Measurements from ENCODE around the gene SNED1.
A peak's percentile ranks its signal among the peaks of the same experiment; 100 is the strongest.
"Not testable (repeated sequence)": the region's sequence is repeated elsewhere in the genome, so short reads cannot be mapped to it uniquely, and the experiment has no call there.

Gene SNED1

DNA sequence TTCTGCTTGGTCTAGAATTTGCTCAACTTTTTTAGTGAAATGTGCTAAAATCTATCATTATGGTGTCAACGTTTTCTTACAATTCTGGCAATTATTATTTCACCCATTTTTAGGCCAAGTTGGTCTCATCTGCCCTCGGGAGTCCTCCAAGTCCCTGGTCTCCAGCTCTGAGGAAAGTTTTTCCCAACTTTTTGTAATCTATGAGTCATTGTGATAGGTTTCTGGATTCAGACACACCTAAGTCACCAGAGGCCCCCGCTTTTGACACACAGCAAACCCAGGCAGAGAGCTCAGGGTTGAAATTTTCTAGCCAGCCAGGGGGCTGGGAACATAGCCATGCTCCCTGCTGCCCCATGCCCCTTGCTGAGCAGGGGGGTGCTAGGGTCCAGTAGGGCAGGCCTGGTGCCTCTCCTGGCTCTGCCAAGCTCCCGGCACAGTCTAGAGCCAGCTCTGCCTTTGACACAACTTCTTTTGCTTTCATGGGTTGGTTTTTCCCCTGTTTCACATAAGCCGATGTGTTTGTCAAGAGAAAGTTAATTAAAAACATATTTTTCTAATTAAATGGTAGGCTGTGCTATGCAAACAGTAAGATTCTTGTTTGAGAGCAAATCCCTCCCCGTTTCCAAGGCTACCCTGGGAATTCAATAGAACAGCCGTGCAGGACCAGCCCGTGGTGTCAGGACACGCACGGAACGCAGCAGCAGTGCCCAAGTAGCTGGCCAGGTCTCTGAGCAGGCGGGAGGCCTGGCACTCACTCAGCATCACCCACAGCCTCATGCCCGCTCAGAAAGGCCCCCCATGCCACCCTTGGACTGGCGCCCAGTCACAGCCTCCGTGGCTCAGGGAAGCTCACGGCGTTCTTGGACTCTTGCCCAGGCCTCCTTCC is 25.5 kb upstream of the SNED1 start:
- DNase-seq, result no peak

DNA sequence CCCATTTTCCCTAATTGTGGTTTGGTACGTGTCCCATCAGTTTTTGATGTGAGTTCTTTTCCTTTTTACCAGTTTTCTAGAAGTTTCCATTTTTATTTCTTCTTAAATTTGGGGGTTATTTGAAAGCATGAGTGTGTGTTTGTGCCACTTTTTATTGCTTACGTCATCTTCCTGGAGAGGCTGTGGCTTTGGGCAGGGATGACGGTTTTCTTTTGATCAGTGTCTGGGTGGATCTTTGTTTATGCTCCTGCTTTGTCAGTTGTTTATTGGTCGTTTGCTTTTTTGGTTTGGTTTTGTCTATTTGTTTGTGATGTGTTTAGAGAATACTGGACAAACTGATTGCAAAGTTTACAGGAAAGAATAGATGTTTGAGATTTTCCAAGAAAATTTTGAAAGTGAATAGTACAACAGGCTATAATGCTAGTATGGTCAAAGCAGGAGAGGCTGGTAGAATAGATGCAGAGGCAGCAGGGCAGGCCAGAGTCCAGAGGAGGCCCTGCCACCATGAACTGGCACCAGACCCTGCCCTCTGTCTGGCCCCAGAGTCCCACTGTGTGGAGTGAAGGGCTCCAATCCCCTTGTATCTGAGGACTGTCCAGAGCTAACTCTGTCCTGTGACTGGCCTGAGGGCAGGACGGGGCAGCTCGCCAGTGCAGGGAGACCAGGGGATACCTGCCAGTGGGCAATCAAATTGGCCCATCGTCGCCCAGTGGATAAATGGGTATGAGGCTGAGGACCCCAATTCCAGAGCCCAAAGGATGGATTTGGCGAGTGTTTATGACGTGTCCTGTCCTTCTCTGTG is 23.4 kb upstream of the SNED1 start:
- DNase-seq, result no peak

DNA sequence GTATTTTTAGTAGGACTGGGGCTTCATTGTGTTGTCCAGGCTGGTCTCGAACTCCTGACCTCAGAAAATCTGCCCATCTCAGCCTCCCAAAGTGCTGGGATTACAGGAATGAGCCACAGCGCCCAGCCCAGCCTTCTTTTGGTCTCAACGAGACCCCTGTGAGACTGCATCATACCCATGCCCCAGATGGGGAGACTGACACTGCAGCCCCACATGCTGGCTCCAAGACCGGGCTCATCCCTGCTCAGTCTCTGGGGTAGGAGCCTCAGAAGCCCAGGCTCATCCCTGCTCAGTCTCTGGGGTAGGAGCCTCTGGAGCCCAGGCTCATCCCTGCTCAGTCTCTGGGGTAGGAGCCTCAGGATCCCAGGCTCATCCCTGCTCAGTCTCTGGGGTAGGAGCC is 22.5 kb upstream of the SNED1 start:
- not testable (repeated sequence) for DNase-seq

DNA sequence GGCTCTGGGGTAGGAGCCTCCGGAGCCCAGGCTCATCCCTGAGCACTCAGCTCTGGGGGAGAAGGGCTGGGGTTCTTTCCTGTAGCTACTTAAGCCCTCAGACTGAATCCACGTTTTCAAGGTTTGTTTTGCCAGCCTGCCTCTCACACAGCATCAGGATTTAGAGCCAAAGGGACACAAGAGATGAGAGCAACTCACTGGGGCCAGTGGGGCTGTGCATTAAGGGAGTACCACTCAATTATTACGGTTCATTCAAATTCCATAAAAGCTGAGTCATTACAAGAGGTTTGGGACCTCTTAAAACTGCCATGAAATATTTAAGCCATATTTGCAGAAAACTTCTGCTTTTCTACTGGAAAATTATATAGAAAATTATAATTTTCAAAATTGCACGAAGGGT is 17.1 kb upstream of the SNED1 start:
- no peak for DNase-seq

DNA sequence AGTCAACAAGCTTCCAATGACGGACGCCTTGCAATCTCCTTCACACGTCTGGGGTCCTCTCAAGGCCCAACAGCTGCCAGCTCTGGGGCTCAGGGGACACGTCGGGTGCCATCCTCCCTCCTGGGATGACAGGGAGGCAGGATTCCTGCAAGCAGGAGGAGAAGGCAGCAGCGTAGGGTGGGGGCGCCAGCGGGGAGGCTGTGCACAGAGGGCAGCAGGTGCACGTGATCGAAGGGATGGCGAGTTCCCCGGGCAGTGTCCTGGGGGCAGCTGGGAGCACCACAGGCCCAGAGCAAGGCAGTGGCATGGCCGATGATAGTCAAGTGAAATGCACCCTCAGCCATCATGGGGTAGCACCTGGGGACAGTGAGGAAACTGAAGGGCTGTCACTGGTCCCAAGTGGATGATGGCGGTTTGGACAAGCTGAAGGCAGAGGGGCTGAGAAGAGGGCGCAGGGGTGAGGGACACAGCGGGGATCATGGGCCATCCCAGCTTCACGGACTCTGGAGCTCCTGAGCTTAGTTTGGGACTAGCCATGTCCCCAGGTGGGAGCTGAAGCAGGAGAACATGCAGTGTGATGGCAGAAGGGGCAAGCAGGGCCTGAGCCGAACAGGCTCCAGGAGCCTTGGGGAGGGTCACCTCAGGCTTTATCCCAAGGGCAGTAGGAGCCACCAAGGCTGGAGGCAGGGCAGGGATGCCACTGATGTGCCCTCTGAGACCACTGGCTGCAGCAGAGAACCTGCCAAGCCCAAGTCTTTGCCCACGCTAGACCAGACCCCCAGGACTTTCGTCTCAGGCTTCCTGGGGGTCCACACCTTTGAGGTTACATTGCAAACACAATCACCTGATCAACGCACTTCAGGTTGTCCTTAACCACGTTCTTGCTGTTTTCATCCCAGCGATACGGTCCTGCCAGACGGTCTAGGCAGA is 16.3 kb upstream of the SNED1 start:
- no peak for DNase-seq

DNA sequence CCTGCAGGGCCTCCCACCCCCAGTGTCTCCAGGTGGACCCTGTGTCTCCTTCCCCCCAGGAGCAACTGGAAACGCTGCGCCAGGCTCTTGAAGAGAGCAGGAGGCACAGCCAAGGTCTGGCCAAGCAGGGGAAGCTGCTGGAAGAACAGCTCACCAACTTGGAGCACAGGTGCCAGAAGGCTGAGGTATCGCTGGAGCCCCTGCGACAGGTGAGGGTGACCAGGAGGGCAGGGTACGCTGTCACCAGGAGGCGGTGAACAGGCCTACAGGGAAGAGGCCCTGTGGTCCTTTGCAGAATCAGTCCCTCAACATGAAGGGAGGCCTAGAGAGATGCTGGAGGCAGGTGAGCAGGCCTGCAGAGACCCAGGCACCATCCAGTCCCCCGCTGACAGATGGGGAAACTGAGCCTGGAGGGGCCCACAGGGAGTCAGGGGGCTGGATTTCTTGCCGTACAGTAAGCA is 15.6 kb upstream of the SNED1 start:
- no peak for DNase-seq

DNA sequence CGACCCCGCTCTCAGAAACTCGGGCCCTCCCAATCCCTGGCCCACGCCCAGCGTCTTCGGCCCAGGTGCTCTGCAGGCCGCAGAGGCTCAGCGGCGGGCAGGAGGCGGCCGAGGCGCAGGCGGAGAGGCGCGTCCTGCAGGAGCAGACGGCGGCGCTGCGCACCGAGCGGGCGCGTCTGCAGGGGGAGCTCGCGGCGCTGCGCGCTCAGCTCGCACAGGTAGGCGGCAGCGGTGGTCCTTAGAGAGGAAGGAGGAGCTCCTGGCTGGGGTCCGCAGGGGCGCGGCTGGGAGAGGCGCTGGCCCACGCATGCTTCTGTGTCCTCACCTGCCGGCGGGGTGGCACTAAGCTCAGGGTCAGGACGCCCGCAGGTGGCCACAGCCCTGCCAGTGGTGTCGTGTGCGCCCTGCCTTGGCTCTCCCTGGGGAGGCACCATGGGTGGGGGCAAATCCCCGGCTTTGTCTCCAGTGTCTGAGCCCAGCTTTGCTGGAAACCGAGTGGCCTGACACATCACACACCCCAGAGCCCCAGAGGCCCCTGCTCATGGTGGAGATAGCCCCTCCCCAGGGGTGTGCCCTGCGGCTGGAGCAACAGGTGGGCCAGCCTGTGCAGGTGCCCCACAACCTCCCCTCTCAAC is 14.9 kb upstream of the SNED1 start:
- peak; percentile 51 for DNase-seq

DNA sequence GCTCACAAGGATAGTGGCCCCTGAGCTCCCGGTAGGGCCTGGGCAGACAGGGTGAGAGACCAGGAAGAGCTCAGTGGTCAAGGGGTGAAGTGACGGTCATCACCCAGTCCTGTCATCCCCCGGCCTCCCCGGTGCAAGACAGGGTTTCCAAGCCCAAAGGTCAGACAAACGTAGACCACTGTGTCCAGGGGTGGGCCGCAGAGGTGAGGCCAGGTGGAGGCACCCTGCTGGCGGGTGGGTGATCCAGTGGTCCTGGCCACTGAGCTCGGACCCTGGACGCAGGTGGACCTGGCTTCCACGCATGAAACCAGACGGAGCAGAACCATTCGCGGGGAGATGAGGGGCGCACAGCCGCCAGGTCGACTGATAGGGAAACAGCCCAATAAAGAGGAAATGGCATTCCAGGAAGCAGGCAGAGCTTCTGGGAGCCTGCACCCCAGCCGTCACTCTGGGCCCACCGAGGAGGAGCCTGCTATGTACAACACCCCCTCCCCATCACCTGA is 14.4 kb upstream of the SNED1 start:
- no peak for DNase-seq

DNA sequence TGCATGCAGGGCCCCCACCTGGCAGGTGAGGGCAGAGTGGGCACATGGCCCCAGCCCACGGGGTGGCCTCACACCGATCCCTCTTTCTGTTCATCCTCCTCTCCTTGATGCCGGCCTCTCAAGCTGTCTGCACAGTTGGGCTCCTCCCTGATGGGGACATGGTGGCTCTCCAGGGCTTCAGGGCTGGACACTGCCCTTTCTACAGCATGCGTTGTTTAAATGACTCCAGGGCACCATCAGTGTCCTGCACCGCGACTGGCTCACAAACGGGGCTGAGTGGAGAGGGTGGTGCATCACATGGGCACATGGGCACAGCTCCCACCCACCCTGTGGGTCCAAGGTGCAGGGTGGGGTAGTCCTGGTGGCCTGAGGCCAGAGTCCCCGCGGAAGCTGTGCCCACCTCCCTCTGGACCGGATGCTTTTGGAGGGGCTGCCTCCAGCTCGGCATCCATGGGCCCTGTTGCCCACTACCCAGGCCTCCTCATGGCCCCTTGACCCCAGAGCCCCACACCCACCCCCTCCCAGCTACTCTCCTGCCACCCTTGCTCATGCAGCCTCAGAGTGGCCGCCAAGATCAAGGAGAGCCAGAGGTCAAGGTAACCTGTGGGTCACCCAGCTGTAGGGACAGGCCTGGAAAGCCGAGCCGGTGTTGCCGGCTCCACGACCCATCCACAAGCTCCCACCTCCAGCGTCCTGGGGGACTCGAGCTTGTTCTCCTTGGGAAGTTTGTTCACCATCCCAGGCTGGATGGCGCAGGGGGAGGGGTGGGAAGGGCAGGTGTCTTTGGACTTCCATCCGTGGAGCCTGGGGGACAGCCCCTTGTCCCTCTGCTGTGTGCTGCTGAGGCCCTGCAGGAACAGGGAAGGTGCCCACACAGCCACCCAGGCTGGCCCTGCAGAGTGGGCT is 12.3 kb upstream of the SNED1 start:
- DNase-seq, result no peak

DNA sequence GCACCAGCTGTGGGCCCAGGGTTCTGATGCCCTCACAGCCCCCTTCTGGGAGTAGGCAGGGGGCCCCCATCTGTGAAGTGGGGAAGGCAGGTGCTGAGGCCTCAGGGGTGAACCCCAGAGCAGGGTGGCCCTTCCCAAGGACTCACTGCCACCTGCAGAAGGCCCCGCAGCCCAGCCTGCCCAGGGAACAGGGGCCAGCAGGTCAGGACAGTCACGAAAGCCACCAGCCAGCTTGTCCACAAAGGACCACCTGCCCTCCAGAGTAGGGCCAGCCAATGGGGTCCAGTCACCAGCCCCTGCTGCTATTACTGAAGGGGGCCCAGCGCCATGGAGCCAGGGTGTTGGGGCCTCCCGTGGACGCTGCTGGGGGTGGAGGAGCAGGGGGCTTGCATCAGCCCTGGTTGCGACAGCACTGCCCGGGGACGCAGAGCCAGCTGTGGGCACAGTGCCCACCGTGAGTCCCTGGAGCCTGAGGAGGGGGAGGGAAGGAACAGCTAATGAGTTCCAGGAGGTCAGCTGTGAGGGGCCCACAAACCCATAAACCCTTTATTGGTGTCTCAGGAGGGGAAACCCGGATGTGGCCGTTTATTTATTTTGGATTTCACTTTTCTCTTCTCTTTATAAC is 11.5 kb upstream of the SNED1 start:
- DNase-seq, result no peak

DNA sequence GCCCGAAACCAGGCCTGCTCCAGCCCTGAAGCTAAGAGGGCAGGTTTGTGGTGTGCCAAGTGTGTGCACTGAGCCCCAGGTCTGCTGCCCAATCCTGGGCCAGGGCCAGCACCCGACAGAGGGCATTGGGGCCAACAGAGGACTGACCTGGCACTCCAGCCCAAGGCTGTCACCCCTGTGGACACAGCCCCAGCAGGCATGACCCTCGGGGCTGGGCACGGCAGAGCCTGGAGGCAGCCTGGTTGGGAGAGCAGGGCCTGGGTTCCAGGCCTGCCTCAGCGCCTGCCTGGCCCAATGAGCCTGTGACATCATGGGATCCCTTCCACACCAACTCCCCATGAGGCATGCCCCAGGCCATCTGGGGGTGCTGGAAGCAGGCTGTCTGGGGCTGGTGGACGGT is 10.8 kb upstream of the SNED1 start:
- DNase-seq, result no peak

DNA sequence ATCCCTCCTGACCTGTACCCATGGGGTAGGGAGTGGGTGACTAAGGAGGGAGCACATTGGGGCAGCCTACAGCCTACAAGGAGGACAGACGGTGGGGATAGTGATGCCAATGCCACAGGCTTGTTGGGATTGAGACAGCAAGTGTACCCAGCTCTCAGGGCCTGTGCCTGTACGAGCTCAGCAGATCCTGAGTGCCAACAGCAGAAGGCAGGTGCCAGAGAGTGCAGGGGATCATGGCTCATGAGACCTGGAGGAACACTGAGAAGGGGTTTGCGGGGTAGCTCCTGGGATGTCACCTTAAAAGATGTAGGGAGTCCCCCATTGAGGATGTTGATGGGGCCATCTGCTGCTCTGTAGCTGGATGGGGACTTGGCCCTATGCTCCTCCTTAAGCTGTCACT is 10.3 kb upstream of the SNED1 start:
- no peak for DNase-seq

DNA sequence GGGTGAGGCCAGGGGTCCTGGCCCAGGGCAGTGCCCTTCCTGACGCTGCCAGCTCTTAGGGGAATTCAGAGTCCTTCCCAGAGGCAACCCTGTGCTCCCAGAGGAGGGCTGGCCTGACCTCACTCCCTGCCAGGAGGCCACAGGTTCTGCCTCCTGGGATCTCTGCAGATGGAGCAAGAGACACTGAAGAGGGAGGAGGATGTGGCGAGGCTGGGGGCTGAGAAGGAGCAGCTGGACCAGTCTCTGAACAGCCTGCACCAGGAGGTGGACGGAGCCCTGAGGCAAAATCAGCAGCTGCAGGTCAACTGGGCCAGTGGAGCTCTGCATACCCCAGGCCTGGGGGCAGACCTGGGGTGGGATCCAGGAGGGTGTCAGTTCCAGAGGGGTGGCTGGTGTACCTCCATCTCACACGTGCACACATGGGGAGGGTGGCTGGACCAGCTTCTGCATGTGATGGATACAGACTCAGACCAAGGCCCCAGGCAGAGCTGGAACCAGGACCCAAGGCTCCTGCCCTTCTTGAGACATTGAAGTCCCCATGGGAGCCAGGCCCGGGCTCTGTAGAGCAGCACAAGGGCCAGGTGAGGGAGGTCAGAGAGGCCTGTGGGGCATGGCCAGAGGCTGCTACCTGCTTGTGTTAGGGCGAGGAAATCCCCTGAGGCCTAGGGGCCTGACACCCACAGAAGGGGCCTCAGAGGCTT is 9.7 kb upstream of the SNED1 start:
- no peak for DNase-seq

DNA sequence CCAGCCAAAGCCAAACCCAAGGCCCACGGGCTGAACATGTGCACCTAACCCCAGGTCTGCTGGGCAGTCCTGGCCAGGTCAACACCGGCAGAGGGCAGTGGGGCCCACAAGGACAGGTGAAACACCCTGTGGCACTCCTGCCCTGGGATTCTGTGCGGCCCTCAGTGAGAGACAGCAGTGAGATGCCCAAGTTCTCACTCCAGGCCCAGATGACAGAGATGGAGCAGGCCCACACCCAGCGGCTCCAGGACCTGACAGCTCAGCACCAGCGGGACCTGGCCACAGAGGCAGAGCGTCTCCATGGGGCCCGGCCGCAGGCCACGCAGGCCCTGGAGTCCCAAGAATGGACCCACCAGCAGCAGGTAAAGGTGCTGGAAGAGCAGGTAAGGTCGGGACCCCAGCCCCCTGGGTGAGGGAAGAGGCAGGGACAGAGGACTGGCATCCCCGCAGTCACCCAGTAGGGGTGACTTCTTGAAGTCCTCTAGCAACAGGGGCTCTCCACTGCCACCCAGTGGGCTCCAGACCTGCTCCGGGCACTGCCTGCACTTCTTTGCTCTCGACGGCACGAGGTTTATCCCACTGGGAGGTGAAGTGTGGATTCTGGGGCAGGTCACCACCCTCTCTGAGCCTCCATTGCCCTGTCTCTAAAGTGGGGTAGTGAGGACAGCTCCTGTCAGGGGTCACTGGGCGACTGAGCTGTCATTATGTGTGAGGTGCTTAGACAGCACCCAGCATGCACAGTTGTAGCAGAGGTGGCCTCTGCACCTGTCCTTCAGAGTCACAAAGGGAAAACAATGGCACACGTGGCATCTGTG is 8.8 kb upstream of the SNED1 start:
- DNase-seq, result no peak

DNA sequence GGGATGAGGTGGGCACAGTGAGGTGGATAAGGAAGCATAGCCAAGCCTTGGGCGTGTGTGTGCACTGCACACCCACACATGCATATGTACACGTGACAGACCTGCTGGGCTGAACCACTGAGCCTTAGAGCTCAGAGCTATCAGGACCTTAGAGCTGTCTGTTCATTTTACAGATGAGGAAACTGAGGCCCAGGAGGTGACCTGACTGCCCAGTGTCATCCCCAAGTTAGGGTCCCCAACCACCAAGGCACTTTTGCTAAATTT is 8.2 kb upstream of the SNED1 start:
- no peak for DNase-seq

DNA sequence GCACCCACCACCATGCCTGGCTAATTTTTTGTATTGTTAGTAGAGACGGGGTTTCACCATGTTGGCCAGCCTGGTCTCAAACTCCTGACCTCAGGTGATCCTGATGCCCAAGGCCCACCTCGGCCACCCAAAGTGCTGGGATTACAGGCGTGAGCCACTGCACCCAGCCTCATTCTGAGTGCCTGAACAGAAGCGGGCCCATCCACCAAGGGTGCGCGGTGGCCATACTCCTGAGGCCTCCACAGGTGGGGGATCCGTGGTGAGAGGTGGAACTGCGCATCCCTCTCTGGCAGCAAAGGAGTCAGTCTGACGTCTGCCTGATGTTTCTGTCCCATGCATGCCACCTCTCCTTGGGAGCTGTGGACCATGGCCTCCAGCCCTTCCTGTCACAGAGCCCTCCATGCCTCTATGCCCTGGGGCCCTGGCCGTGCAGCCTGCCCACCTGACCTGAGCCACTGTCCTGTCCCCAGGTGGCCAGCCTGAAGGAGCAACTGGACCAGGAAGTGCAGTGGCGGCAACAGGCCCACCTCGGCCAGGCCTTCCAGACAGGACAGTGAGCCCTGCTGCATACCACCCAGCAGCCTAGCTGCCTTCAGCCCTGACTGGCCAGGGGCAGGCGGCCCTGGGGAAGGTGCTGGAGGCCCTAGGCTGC is 7.6 kb upstream of the SNED1 start:
- DNase-seq, result no peak

DNA sequence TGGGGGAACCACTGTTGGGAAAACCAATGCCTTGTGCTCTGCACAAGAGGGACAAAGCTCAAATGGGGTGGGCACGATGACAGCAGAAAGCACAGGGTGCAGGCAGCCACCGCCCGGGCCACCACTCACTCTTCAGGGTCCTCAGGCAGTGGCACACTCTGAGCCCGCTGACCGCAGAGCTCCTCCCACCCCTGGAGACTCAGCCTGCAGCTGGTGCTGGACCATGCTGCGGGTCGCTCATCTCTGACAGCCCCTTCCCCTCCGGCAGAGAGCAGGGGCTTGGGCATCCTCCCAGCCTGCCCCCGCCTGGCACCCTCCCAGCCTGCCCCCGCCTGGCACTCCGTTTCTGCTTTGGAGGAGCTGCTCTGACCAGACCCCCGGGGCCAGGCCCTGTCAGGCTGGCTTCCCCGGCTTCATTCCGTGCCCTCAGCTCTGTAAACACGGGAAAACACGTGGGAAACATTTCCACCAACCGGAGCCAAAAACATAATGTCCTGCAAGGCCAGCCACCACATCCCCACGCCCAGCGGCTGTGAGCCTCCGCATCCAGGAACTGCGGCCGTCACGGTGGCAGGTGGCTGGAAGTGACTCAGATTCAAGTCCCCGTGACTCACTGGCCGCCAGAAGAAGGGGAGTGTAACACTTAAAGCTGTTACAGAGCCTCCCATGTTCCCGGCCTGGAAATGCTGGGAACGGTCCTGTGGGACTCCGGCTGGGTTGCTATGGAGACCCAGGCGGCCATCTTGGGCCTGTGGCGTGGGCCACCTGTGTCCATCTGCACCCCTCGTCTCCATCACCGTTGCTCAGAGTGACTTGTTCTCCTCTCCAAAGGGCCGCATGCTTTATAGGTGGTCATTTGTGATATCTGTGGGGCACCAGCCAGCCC is 6.8 kb upstream of the SNED1 start:
- no peak for DNase-seq
